ENCODE results near the gene CCSER1. TPM values are rescaled to one million over a fixed set of nuclear protein-coding genes. Genes with fewer than 3 reads are reported as not detected.

Gene CCSER1
- total RNA-seq, 1 donor from 2014 or later: 20.1 TPM

DNA sequence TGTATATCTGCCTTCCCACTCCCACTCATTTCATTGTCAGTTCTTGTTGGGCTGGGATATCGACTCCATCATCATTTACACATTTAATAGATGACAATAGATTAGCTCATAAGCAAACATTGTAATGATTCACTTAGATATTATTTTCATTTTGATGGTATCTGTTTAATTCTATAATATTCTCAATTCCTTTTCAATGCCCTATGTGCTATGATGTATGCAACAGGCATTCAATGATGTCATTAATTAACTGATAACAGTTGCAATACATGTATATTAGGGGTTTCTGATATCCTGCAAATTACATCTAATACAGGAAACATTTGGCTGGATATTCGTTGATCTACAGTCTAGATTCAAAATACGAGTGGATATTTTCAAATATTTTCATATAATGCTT is 850.5 kb downstream of the CCSER1 start:
- CTCF ChIA-PET: no interaction called here
- no peaks in the 10 kb centered on the region for H3K27me3 Mint-ChIP-seq
- H3K9me3 Mint-ChIP-seq: peaks cover 4% of the 10 kb centered on the region
- H3K4me1 Mint-ChIP-seq: no peaks in the 10 kb centered on the region
- ATAC-seq (ENCODE audit: low read depth) (no peak), DNase-seq (no peak)
- intact Hi-C loops (cut with micrococcal nuclease): no loop called here
- POLR2A ChIA-PET: no interaction called here
- TF ChIP-seq CTCF (IDR thresholded peaks at IDR 0.05): no peak
- H3K36me3 Mint-ChIP-seq (ENCODE audit: low read depth): no peaks in the 10 kb centered on the region
- no peak overlapping the region for H3K4me3 Mint-ChIP-seq
- no peak overlapping the region for H3K27ac Mint-ChIP-seq

DNA sequence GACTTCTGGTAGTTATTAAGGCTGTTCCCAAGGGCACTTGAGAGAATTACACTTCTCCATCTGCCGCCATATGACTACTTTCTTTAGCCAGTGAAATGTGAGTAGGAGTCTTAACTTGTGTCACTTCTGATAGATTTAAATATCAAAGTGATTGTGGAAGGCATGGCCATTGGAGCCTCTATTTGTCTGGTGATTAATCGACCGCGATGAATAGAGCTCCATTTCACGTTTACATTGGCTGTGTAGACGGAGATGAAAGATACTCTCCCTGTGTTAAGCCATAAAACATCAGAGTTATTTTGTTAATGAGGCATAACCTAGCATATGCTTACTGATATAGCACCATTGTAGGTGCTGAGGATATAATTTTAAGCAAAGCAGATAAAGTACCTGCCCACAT is 852.4 kb downstream of the CCSER1 start:
- Mint-ChIP-seq H3K36me3 (ENCODE audit: low read depth) (no peaks in the 10 kb centered on the region), H3K4me1 (no peaks in the 10 kb centered on the region), H3K27me3 (no peaks in the 10 kb centered on the region), H3K9me3 (no peaks in the 10 kb centered on the region), H3K4me3 (no peak overlapping the region), H3K27ac (no peak overlapping the region)
- ChIA-PET POLR2A (no interaction called here), CTCF (no interaction called here)
- intact Hi-C loops (cut with micrococcal nuclease): no loop called here
- no peak for TF ChIP-seq CTCF (IDR thresholded peaks at IDR 0.05)
- DNase-seq (no peak), ATAC-seq (ENCODE audit: low read depth) (no peak)

DNA sequence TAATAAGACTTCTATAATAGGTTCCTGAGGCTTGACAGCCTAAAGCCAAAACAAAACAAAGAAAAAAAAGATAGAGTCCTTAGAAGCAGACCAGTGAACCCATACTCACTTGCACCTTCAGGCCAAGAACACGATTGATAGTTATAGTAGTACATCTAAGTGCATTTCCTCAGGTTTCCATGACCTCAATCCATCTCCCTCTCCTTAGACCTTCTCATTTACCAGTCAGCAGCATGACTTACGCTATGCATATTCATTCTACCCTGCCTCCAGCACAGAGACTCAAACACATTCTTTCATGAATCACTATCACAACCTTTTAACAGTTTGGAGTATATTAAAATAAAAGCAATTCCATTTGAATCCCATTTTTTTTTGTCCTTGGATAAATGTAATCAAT is 855.6 kb downstream of the CCSER1 start:
- Mint-ChIP-seq H3K9me3 (no peaks in the 10 kb centered on the region), H3K36me3 (ENCODE audit: low read depth) (no peaks in the 10 kb centered on the region), H3K4me3 (no peak overlapping the region), H3K27ac (no peak overlapping the region), H3K27me3 (no peaks in the 10 kb centered on the region), H3K4me1 (no peaks in the 10 kb centered on the region)
- DNase-seq (no peak), ATAC-seq (ENCODE audit: low read depth) (no peak)
- TF ChIP-seq CTCF (IDR thresholded peaks at IDR 0.05): no peak
- ChIA-PET POLR2A (no interaction called here), CTCF (no interaction called here)
- intact Hi-C loops (cut with micrococcal nuclease): no loop called here

GRCh38 chr4:90990284-90990683 is 863.1 kb downstream of the CCSER1 start:
- ATAC-seq (ENCODE audit: low read depth) (no peak), DNase-seq (no peak)
- no peaks in the 10 kb centered on the region for H3K4me1 Mint-ChIP-seq
- H3K9me3 Mint-ChIP-seq: no peaks in the 10 kb centered on the region
- intact Hi-C loops (cut with micrococcal nuclease): no loop called here
- H3K27me3 Mint-ChIP-seq: no peaks in the 10 kb centered on the region
- H3K27ac Mint-ChIP-seq: no peak overlapping the region
- no peak for TF ChIP-seq CTCF (IDR thresholded peaks at IDR 0.05)
- ChIA-PET CTCF (no interaction called here), POLR2A (no interaction called here)
- H3K4me3 Mint-ChIP-seq: no peak overlapping the region
- H3K36me3 Mint-ChIP-seq (ENCODE audit: low read depth): no peaks in the 10 kb centered on the region

DNA sequence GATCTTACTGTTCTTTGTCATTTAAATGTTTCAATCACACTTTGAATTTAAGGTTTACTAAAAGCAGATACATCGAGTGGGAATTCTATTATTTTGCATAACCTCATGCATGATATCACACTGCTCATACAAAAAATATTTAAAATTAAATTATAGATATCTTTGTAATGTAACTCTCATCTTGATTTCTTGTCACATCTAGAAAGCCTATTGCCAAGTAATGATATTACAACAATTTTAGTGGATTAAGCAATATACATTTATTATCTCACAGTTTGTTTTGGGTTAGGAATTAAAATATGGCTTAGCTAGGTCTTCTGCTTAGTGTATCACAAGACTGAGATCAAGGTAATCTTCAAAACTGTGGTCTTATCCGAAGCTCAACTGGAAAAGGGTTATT is 865.0 kb downstream of the CCSER1 start:
- intact Hi-C loops (cut with micrococcal nuclease): no loop called here
- TF ChIP-seq CTCF (IDR thresholded peaks at IDR 0.05): no peak
- ATAC-seq (ENCODE audit: low read depth) (no peak), DNase-seq (no peak)
- Mint-ChIP-seq H3K27ac (no peak overlapping the region), H3K4me1 (no peaks in the 10 kb centered on the region), H3K27me3 (no peaks in the 10 kb centered on the region), H3K9me3 (no peaks in the 10 kb centered on the region), H3K4me3 (no peak overlapping the region), H3K36me3 (ENCODE audit: low read depth) (no peaks in the 10 kb centered on the region)
- ChIA-PET POLR2A (no interaction called here), CTCF (no interaction called here)
